Astrocyte (in vitro differentiated cells and primary cell): Measurements from ENCODE around the gene DLGAP1. TPM values are rescaled to one million over a fixed set of nuclear protein-coding genes. Genes with fewer than 3 reads are reported as not detected.

Experiments
- DNase-seq: peaks from one replicate; pipeline ENCODE4 v3.0.0-alpha.2; 2010; ENCODE audit warnings: low read depth
- FAIRE-seq: peaks from 2 replicates; lab custom pipeline; 2011; peaks lifted over from hg19 to GRCh38; lab: Jason Lieb, UNC
- H2AFZ ChIP-seq: 2 replicates; pipeline ENCODE4 v1.6.0; 2012; ENCODE audit warnings: low read depth, low read length, inconsistent platforms
- H3K27ac ChIP-seq: 2 replicates; pipeline ENCODE4 v1.5.1; 2011; ENCODE audit warnings: low read depth, low read length, inconsistent platforms
- H3K27me3 ChIP-seq: 2 replicates; pipeline ENCODE4 v1.6.0; 2011; ENCODE audit warnings: low read length, inconsistent platforms; ENCODE audit not compliant: insufficient read depth
- H3K36me3 ChIP-seq: 2 replicates; pipeline ENCODE4 v1.5.1; 2011; ENCODE audit warnings: low read length, inconsistent platforms; ENCODE audit not compliant: insufficient read depth
- H3K4me1 ChIP-seq: 2 replicates; pipeline ENCODE4 v1.5.1; 2011; ENCODE audit warnings: low read length, inconsistent platforms; ENCODE audit not compliant: insufficient read depth
- H3K4me2 ChIP-seq: 2 replicates; pipeline ENCODE4 v1.6.0; 2012; ENCODE audit warnings: low read length, inconsistent platforms
- H3K4me3 ChIP-seq: 2 replicates; pipeline ENCODE4 v1.5.1; 2011; ENCODE audit warnings: low read depth, mild to moderate bottlenecking, low read length, inconsistent platforms; ENCODE audit not compliant: insufficient read depth
- H3K79me2 ChIP-seq: 2 replicates; pipeline ENCODE4 v1.6.0; 2012; ENCODE audit warnings: mild to moderate bottlenecking, low read length, inconsistent platforms; ENCODE audit not compliant: insufficient read depth
- H3K9ac ChIP-seq: 2 replicates; pipeline ENCODE4 v1.6.0; 2012; ENCODE audit warnings: mild to moderate bottlenecking, low read length, inconsistent platforms
- H3K9me3 ChIP-seq: 2 replicates; pipeline ENCODE4 v1.5.1; 2012; ENCODE audit warnings: low read depth, mild to moderate bottlenecking, low read length, inconsistent platforms; ENCODE audit not compliant: insufficient read depth
- H4K20me1 ChIP-seq: 2 replicates; pipeline ENCODE4 v1.6.0; 2012; ENCODE audit warnings: low read length, inconsistent platforms; ENCODE audit not compliant: insufficient read depth
- H3K27ac Mint-ChIP-seq: one replicate; pipeline ENCODE4 v1.8.0; 2021; ENCODE audit warnings: mild to moderate bottlenecking, mixed read lengths; ENCODE audit not compliant: unreplicated experiment
- H3K27me3 Mint-ChIP-seq: one replicate; pipeline ENCODE4 v1.8.0; 2021; ENCODE audit warnings: low read depth, mixed read lengths; ENCODE audit not compliant: unreplicated experiment
- H3K36me3 Mint-ChIP-seq: one replicate; pipeline ENCODE4 v1.8.0; 2021; ENCODE audit warnings: low read depth, mixed read lengths; ENCODE audit not compliant: unreplicated experiment
- H3K4me1 Mint-ChIP-seq: one replicate; pipeline ENCODE4 v1.8.0; 2021; ENCODE audit warnings: low read depth, mixed read lengths; ENCODE audit not compliant: unreplicated experiment
- H3K4me3 Mint-ChIP-seq: one replicate; pipeline ENCODE4 v1.8.0; 2021; ENCODE audit warnings: mild to moderate bottlenecking, moderate library complexity, mixed read lengths; ENCODE audit not compliant: unreplicated experiment
- H3K9me3 Mint-ChIP-seq: one replicate; pipeline ENCODE4 v1.8.0; 2021; ENCODE audit warnings: mild to moderate bottlenecking, mixed read lengths; ENCODE audit not compliant: unreplicated experiment
- EZH2 ChIP-seq: IDR thresholded peaks from 2 replicates; pipeline ENCODE4 v1.6.1; 2012; ENCODE audit warnings: mild to moderate bottlenecking, low read length, inconsistent platforms; ENCODE audit not compliant: insufficient read depth
- total RNA-seq: library from RNA; stranded (reverse); gene quantifications from 2 replicates; pipeline ENCODE4 v1.2.1, GENCODE V29; 2021
- TF ChIP-seq, protein P1 (sequence below): IDR thresholded peaks from 2 replicates; pipeline ENCODE4 v1.5.1; 2011; ENCODE audit warnings: low read depth, mild to moderate bottlenecking, inconsistent platforms, low read length, moderate library complexity; ENCODE audit not compliant: insufficient read depth

The DLGAP1 gene
- total RNA-seq, 1 donor from 2014 or later = 2.3 TPM

DNA sequence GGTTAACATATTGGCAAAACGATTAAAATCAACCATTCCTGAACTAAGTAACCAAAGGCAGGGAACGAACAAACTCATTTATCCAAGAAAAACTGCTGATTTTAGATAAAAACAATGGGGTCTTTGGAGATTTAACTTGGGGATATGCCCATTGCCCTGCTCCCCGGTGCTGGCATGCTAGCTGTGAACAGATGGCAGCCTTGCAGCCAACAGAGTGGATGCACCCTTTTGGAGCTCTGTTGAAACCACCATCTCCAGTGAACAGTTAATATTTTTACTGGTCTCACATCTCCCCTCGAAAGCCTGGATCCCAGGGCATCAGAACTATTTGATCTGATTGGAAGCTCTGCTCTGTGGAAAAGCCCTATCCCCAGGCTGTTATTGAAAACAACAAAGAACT lies 702.0 kb downstream of the DLGAP1 start:
- no peaks in the 10 kb centered on the region for H3K36me3 ChIP-seq
- no peaks in the 10 kb centered on the region for H4K20me1 ChIP-seq
- H3K4me3 Mint-ChIP-seq = no peak overlapping the region
- no peaks in the 10 kb centered on the region for H3K4me1 Mint-ChIP-seq
- no peaks in the 10 kb centered on the region for H3K4me1 ChIP-seq
- H3K27me3 Mint-ChIP-seq = no peaks in the 10 kb centered on the region
- no peaks in the 10 kb centered on the region for H3K79me2 ChIP-seq
- DNase-seq (no peak), FAIRE-seq (no peak)
- H3K27me3 ChIP-seq = no peaks in the 10 kb centered on the region
- peaks cover 3% of the 10 kb centered on the region for H3K9me3 Mint-ChIP-seq
- no peak overlapping the region for H3K4me2 ChIP-seq
- H3K36me3 Mint-ChIP-seq = no peaks in the 10 kb centered on the region
- H2AFZ ChIP-seq = no peak overlapping the region
- TF ChIP-seq, protein P1, sequence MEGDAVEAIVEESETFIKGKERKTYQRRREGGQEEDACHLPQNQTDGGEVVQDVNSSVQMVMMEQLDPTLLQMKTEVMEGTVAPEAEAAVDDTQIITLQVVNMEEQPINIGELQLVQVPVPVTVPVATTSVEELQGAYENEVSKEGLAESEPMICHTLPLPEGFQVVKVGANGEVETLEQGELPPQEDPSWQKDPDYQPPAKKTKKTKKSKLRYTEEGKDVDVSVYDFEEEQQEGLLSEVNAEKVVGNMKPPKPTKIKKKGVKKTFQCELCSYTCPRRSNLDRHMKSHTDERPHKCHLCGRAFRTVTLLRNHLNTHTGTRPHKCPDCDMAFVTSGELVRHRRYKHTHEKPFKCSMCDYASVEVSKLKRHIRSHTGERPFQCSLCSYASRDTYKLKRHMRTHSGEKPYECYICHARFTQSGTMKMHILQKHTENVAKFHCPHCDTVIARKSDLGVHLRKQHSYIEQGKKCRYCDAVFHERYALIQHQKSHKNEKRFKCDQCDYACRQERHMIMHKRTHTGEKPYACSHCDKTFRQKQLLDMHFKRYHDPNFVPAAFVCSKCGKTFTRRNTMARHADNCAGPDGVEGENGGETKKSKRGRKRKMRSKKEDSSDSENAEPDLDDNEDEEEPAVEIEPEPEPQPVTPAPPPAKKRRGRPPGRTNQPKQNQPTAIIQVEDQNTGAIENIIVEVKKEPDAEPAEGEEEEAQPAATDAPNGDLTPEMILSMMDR = no peak
- TF ChIP-seq EZH2 = no peak
- no peak overlapping the region for H3K9ac ChIP-seq
- H3K9me3 ChIP-seq = no peaks in the 10 kb centered on the region
- no peak overlapping the region for H3K27ac ChIP-seq
- no peak overlapping the region for H3K27ac Mint-ChIP-seq
- no peak overlapping the region for H3K4me3 ChIP-seq

DNA sequence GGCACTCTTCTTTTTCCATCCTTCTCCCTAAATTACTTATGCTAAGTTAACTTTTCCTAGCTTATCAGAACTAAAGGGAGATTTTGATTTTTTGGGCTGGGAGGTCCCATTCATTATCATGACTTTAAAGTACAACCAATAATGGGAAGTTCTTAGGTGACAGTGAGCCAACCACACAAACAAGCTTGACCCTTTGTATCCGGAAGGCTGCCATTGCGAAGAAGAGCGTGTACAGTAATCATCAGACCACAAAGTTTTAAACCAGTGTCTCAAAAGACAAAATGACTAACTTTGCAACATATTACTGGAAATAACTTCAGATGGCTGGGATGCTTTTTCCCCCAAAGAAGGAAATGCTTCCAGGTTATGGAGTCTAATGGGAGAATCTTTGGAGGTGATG lies 707.0 kb downstream of the DLGAP1 start:
- DNase-seq (peak; percentile 65), FAIRE-seq (no peak)
- no peak overlapping the region for H3K4me3 ChIP-seq
- H3K4me1 ChIP-seq = no peaks in the 10 kb centered on the region
- no peaks in the 10 kb centered on the region for H3K36me3 Mint-ChIP-seq
- no peak overlapping the region for H3K27ac Mint-ChIP-seq
- H3K9me3 Mint-ChIP-seq = no peaks in the 10 kb centered on the region
- no peaks in the 10 kb centered on the region for H3K27me3 Mint-ChIP-seq
- H3K4me1 Mint-ChIP-seq = no peaks in the 10 kb centered on the region
- no peaks in the 10 kb centered on the region for H3K9me3 ChIP-seq
- TF ChIP-seq, protein P1 = no peak
- no peak for TF ChIP-seq EZH2
- no peak overlapping the region for H3K4me3 Mint-ChIP-seq
- H4K20me1 ChIP-seq = no peaks in the 10 kb centered on the region
- no peak overlapping the region for H3K27ac ChIP-seq
- H3K36me3 ChIP-seq = no peaks in the 10 kb centered on the region
- H3K9ac ChIP-seq = no peak overlapping the region
- peak overlapping the region; percentile 68 for H3K4me2 ChIP-seq
- no peaks in the 10 kb centered on the region for H3K79me2 ChIP-seq
- H2AFZ ChIP-seq = no peak overlapping the region
- no peaks in the 10 kb centered on the region for H3K27me3 ChIP-seq

DNA sequence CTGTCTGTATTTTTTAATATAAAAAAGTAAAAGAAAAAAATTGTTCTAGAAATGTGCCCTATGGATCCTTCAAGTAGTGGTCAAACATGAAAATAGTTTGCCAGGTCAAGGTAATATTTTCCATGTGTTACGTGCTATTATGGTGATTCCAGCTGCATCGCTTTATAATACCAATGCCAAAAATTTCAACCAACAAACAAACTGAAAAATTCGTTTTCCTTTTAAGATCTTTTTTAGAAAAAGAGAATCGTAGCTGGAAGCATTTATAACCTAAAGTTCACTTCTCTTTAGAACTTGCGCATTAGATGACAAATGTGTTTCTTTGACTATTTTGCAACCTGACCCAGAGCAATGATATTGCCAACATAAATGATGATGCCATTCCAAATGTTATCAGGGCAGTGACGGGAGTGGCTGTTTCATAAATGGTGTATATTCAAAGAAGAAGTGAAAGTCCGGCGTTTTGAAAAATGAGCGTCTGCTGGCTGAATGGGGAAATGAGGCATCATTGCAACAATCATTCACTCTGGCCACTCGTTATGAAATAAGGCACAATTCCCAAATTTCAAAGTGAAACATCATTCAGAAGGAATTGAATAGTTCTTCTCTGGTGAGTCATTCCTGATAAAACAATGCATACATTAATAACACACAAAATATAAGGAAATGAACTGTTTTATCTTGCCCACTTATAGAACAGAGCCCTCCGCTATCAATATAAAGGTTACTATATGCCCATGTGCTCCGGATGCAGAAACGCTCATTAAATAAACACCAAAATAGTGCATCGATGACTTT lies 707.7 kb downstream of the DLGAP1 start:
- Mint-ChIP-seq H3K27ac (no peak overlapping the region), H3K4me3 (no peak overlapping the region), H3K4me1 (no peaks in the 10 kb centered on the region), H3K27me3 (no peaks in the 10 kb centered on the region), H3K36me3 (no peaks in the 10 kb centered on the region), H3K9me3 (no peaks in the 10 kb centered on the region)
- H2AFZ ChIP-seq = no peak overlapping the region
- no peak for FAIRE-seq
- no peak overlapping the region for H3K4me3 ChIP-seq
- peak; percentile 91 for DNase-seq
- H3K4me2 ChIP-seq = peak overlapping the region; percentile 68
- no peaks in the 10 kb centered on the region for H3K4me1 ChIP-seq
- H3K27me3 ChIP-seq = no peaks in the 10 kb centered on the region
- no peaks in the 10 kb centered on the region for H3K36me3 ChIP-seq
- H3K9ac ChIP-seq = no peak overlapping the region
- H3K9me3 ChIP-seq = no peaks in the 10 kb centered on the region
- no peak for TF ChIP-seq EZH2
- TF ChIP-seq, protein P1 = no peak
- H3K27ac ChIP-seq = no peak overlapping the region
- H3K79me2 ChIP-seq = no peaks in the 10 kb centered on the region
- H4K20me1 ChIP-seq = no peaks in the 10 kb centered on the region
